Subcutaneous adipose tissue (tissue), 4 donors: ENCODE data around the gene SLIT1. TPM values are rescaled to one million over a fixed set of nuclear protein-coding genes. Genes with fewer than 3 reads are reported as not detected.

Experiments
- CTCF ChIP-seq: fragments of 450-650 bp; IDR thresholded peaks from one replicate; pipeline ENCODE4 v1.5.1; 2016; ENCODE audit warnings: low read depth, mild to moderate bottlenecking, control low read depth, antibody characterized with exemption, moderate library complexity
- total RNA-seq, 4 donors: library from RNA; depleted of rRNA; stranded (reverse); fragments of >200 nt; gene quantifications; one replicate each; pipeline ENCODE4 v1.1.0, GENCODE V29; 2016

Gene SLIT1
- total RNA-seq, 4 donors from 2014 or later: 0.19 to 0.44 (median 0.33) TPM; not detected in 1

- no peak for TF ChIP-seq CTCF
Observed at GRCh38 chr10:96982149-96982930, 203.4 kb downstream of the SLIT1 start.

GRCh38 chr10:96978621-96979154, 207.1 kb downstream of the SLIT1 start:
- no peak for TF ChIP-seq CTCF

GRCh38 chr10:96975136-96975535, 210.6 kb downstream of the SLIT1 start:
- no peak for TF ChIP-seq CTCF

- TF ChIP-seq CTCF: no peak
Observed at GRCh38 chr10:96973809-96974747, 211.7 kb downstream of the SLIT1 start.

- TF ChIP-seq CTCF: no peak
Observed at GRCh38 chr10:96972264-96972663, 213.5 kb downstream of the SLIT1 start.

- TF ChIP-seq CTCF: no peak
Observed at GRCh38 chr10:96971324-96971723, 214.4 kb downstream of the SLIT1 start.
